H9 (cell line): Measurements from ENCODE around the gene ARL4D. TPM values are rescaled to one million over a fixed set of nuclear protein-coding genes. Genes with fewer than 3 reads are reported as not detected.

Experiments
- DNase-seq: peaks from one replicate; pipeline ENCODE4 v3.0.0-alpha.2; 2017
- H2AFZ ChIP-seq: one replicate; pipeline ENCODE4 v1.6.1; 2013; ENCODE audit warnings: mild to moderate bottlenecking, low read length, control low read depth, moderate library complexity
- H2AK5ac ChIP-seq: 2 replicates; pipeline ENCODE4 v1.6.1; 2013; ENCODE audit warnings: low read length, control low read depth, mixed read lengths; ENCODE audit not compliant: insufficient read length
- H2BK120ac ChIP-seq: one replicate; pipeline ENCODE4 v1.6.1; 2013; ENCODE audit warnings: low read depth, mild to moderate bottlenecking, low read length, control low read depth, inconsistent platforms; ENCODE audit not compliant: poor library complexity, severe bottlenecking
- H2BK12ac ChIP-seq: 2 replicates; pipeline ENCODE4 v1.6.1; 2013; ENCODE audit warnings: low read length, control low read depth, mixed read lengths, low read depth; ENCODE audit not compliant: insufficient read length
- H2BK15ac ChIP-seq: 2 replicates; pipeline ENCODE4 v1.6.1; 2013; ENCODE audit warnings: low read depth, low read length, control low read depth
- H2BK20ac ChIP-seq: one replicate; pipeline ENCODE4 v1.6.1; 2013; ENCODE audit warnings: low read depth, mild to moderate bottlenecking, low read length, control low read depth, inconsistent platforms; ENCODE audit not compliant: poor library complexity, severe bottlenecking
- H2BK5ac ChIP-seq: 2 replicates; pipeline ENCODE4 v1.6.1; 2013; ENCODE audit warnings: low read length, control low read depth, mixed read lengths; ENCODE audit not compliant: insufficient read length
- H3K14ac ChIP-seq: 2 replicates; pipeline ENCODE4 v1.6.1; 2013; ENCODE audit warnings: low read length, control low read depth; ENCODE audit not compliant: insufficient read depth
- H3K18ac ChIP-seq: 2 replicates; pipeline ENCODE4 v1.6.1; 2013; ENCODE audit warnings: low read depth, mild to moderate bottlenecking, mixed read lengths, low read length, control low read depth; ENCODE audit not compliant: insufficient read length
- H3K23ac ChIP-seq: 2 replicates; pipeline ENCODE4 v1.6.1; 2013; ENCODE audit warnings: low read length, control low read depth, mixed read lengths, low read depth; ENCODE audit not compliant: insufficient read length
- H3K23me2 ChIP-seq: 2 replicates; pipeline ENCODE4 v1.6.1; 2013; ENCODE audit warnings: low read depth, mild to moderate bottlenecking, mixed read lengths, low read length, control low read depth; ENCODE audit not compliant: insufficient read length, poor library complexity, severe bottlenecking
- H3K27ac ChIP-seq: 2 replicates; pipeline ENCODE4 v1.5.1; 2013; ENCODE audit warnings: low read length, control low read depth, mixed read lengths, low read depth; ENCODE audit not compliant: insufficient read length
- H3K27me3 ChIP-seq: 2 replicates; pipeline ENCODE4 v1.6.1; 2013; ENCODE audit warnings: low read length, control low read depth, inconsistent platforms; ENCODE audit not compliant: insufficient read depth
- H3K4ac ChIP-seq: 2 replicates; pipeline ENCODE4 v1.6.1; 2013; ENCODE audit warnings: low read depth, mild to moderate bottlenecking, control low read depth, inconsistent platforms, low read length, moderate library complexity
- H3K4me1 ChIP-seq: 2 replicates; pipeline ENCODE4 v1.6.1; 2013; ENCODE audit warnings: low read length, control low read depth, inconsistent platforms; ENCODE audit not compliant: insufficient read depth
- H3K4me2 ChIP-seq: 2 replicates; pipeline ENCODE4 v1.6.1; 2013; ENCODE audit warnings: low read length, control low read depth, mixed read lengths; ENCODE audit not compliant: insufficient read length, insufficient read depth
- H3K56ac ChIP-seq: 2 replicates; pipeline ENCODE4 v1.6.1; 2013; ENCODE audit warnings: low read depth, mild to moderate bottlenecking, mixed read lengths, low read length, control low read depth; ENCODE audit not compliant: insufficient read length
- H3K79me1 ChIP-seq: 2 replicates; pipeline ENCODE4 v1.6.1; 2013; ENCODE audit warnings: low read depth, mild to moderate bottlenecking, moderate library complexity, low read length, control low read depth, inconsistent platforms; ENCODE audit not compliant: insufficient read depth, poor library complexity, severe bottlenecking
- H3K79me2 ChIP-seq: 2 replicates; pipeline ENCODE4 v1.6.1; 2013; ENCODE audit warnings: low read length, control low read depth, inconsistent platforms; ENCODE audit not compliant: insufficient read depth
- H3K9ac ChIP-seq: 2 replicates; pipeline ENCODE4 v1.6.1; 2013; ENCODE audit warnings: low read length, control low read depth, mixed read lengths; ENCODE audit not compliant: insufficient read length; ENCODE audit errors: extremely low read depth
- H3K9me3 ChIP-seq: one replicate; pipeline ENCODE4 v1.6.1; 2013; ENCODE audit warnings: low read depth, low read length, inconsistent platforms; ENCODE audit not compliant: control insufficient read depth
- H3T11ph ChIP-seq: one replicate; pipeline ENCODE4 v1.6.1; 2013; ENCODE audit warnings: mild to moderate bottlenecking, low read length, control low read depth, inconsistent platforms
- H4K20me1 ChIP-seq: one replicate; pipeline ENCODE4 v1.6.1; 2013; ENCODE audit not compliant: control insufficient read depth, insufficient read length, insufficient read depth
- H4K5ac ChIP-seq: 2 replicates; pipeline ENCODE4 v1.6.1; 2013; ENCODE audit warnings: low read depth, mild to moderate bottlenecking, mixed read lengths, low read length, control low read depth; ENCODE audit not compliant: insufficient read length
- H4K8ac ChIP-seq: replicated peaks from 2 replicates; pipeline ENCODE4 v1.6.1; 2013; ENCODE audit warnings: low read length, control low read depth, mixed read lengths, low read depth; ENCODE audit not compliant: insufficient read length
- H4K91ac ChIP-seq: 2 replicates; pipeline ENCODE4 v1.6.1; 2013; ENCODE audit warnings: low read depth, mild to moderate bottlenecking, moderate library complexity, mixed read lengths, low read length, control low read depth; ENCODE audit not compliant: insufficient read length
- H3K27ac Mint-ChIP-seq, 3 experiments: 2 replicates in 2 of 3; 3 replicates in 1 of 3; pipeline ENCODE4 v1.8.0; 2020 to 2021; ENCODE audit warnings: mixed read lengths in 3 of 3, mild to moderate bottlenecking in 1 of 3, moderate library complexity in 1 of 3
- H3K27me3 Mint-ChIP-seq: 2 replicates; pipeline ENCODE4 v1.8.0; 2021; ENCODE audit warnings: low read depth, mild to moderate bottlenecking, moderate library complexity, mixed read lengths
- H3K36me3 Mint-ChIP-seq, 3 experiments: 2 replicates in 2 of 3; 3 replicates in 1 of 3; pipeline ENCODE4 v1.8.0; 2020 to 2021; ENCODE audit warnings: low read depth in 3 of 3, mixed read lengths in 3 of 3; ENCODE audit not compliant: insufficient read depth in 1 of 3
- H3K4me1 Mint-ChIP-seq, 2 experiments: 2 replicates each; pipeline ENCODE4 v1.8.0; 2020; ENCODE audit warnings: mixed read lengths in 2 of 2
- H3K4me3 Mint-ChIP-seq, 2 experiments: 2 replicates in 1 of 2; 3 replicates in 1 of 2; pipeline ENCODE4 v1.8.0; 2020 to 2021; ENCODE audit warnings: mild to moderate bottlenecking in 2 of 2, mixed read lengths in 2 of 2, moderate library complexity in 1 of 2
- H3K9me3 Mint-ChIP-seq, 2 experiments: 2 replicates in 1 of 2; 3 replicates in 1 of 2; pipeline ENCODE4 v1.8.0; 2020; ENCODE audit warnings: mild to moderate bottlenecking in 2 of 2, mixed read lengths in 2 of 2, moderate library complexity in 1 of 2
- WGBS: extraction: QIAGEN DNeasy Blood & Tissue Kit; methylation state at CpG from one replicate; pipeline ENCODE4 v1.1.7; 2013; ENCODE audit warnings: missing lambda C conversion rate, low lambda C conversion rate, mixed read lengths; ENCODE audit not compliant: insufficient read length; ENCODE audit errors: extremely low coverage; 5-methylcytosine and 5-hydroxymethylcytosine counted together
- total RNA-seq: library from RNA; stranded (reverse); gene quantifications from 2 replicates; pipeline ENCODE4 v1.2.1, GENCODE V29; 2021
- TF ChIP-seq, protein P1 (sequence below): fragments of 200-600 bp; sonication (generic); conservative IDR thresholded peaks from 3 replicates; pipeline ENCODE4 v1.8.0; 2021; ENCODE audit warnings: antibody characterized with exemption, mild to moderate bottlenecking

The ARL4D gene
- total RNA-seq, 1 experiment from 2014 or later, result 6.2 TPM

GRCh38 chr17:43368740-43369506 lies 29.9 kb upstream of the ARL4D start:
- Histone ChIP-seq H3K18ac (peak overlapping the region; percentile 96), H2AFZ (no peak overlapping the region), H3T11ph (no peak overlapping the region), H3K4me2 (peak overlapping the region; percentile 67), H4K91ac (no peak overlapping the region), H2BK12ac (peak overlapping the region; percentile 91), H3K4me1 (peaks cover 2% of the 10 kb centered on the region; the same call in 1 of the 2 replicates), H2BK15ac (no peak overlapping the region), H3K4ac (peak overlapping the region; percentile 63; the same call in 1 of the 2 replicates), H2BK120ac (peak overlapping the region; percentile 94), H2BK5ac (peak overlapping the region; percentile 100), H3K23ac (no peak overlapping the region), H3K56ac (peak overlapping the region; percentile 53), H3K79me2 (no peaks in the 10 kb centered on the region), H3K23me2 (peaks cover 7% of the 10 kb centered on the region), H3K79me1 (no peaks in the 10 kb centered on the region), H4K20me1 (no peaks in the 10 kb centered on the region), H3K27ac (peak overlapping the region; percentile 98), H3K9ac (peak overlapping the region; percentile 96), H3K14ac (peak overlapping the region; percentile 86), H4K8ac (no peak overlapping the region), H2BK20ac (no peak overlapping the region), H3K27me3 (no peaks in the 10 kb centered on the region), H2AK5ac (no peak overlapping the region), H3K9me3 (no peaks in the 10 kb centered on the region), H4K5ac (peak overlapping the region; percentile 49)
- WGBS, result no CpG with 5 or more reads among the region's 51 CpGs
- Mint-ChIP-seq H3K27ac (peak overlapping the region; percentile 100), H3K36me3 (peaks cover 0 to 6% (median 1%) of the 10 kb centered on the region in 3 experiments; a peak in 3 of 7 replicates), H3K9me3 (peaks cover 0 to 2% of the 10 kb centered on the region in 2 experiments; a peak in 3 of 5 replicates), H3K4me1 (peaks cover 36 to 45% of the 10 kb centered on the region in 2 experiments), H3K27me3 (peaks cover 11% of the 10 kb centered on the region), H3K4me3 (peak overlapping the region; percentile 70 to 78)
- peak; percentile 95 for DNase-seq
- TF ChIP-seq, protein P1, sequence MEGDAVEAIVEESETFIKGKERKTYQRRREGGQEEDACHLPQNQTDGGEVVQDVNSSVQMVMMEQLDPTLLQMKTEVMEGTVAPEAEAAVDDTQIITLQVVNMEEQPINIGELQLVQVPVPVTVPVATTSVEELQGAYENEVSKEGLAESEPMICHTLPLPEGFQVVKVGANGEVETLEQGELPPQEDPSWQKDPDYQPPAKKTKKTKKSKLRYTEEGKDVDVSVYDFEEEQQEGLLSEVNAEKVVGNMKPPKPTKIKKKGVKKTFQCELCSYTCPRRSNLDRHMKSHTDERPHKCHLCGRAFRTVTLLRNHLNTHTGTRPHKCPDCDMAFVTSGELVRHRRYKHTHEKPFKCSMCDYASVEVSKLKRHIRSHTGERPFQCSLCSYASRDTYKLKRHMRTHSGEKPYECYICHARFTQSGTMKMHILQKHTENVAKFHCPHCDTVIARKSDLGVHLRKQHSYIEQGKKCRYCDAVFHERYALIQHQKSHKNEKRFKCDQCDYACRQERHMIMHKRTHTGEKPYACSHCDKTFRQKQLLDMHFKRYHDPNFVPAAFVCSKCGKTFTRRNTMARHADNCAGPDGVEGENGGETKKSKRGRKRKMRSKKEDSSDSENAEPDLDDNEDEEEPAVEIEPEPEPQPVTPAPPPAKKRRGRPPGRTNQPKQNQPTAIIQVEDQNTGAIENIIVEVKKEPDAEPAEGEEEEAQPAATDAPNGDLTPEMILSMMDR, result no peak; the same call in 2 of the 3 replicates
